GM19023 (cell line): Measurements from ENCODE around the gene CENPM.
A peak's percentile ranks its signal among the peaks of the same experiment; 100 is the strongest.
"Not testable (repeated sequence)": the region's sequence is repeated elsewhere in the genome, so short reads cannot be mapped to it uniquely, and the experiment has no call there.

Experiments
- ATAC-seq: cut with Tn5 transposase; IDR thresholded peaks from one replicate; pipeline ENCODE4 v1.9.1; 2021; ENCODE audit warnings: mild to moderate bottlenecking, moderate library complexity; ENCODE audit not compliant: unreplicated experiment

Gene CENPM

GRCh38 chr22:41966607-41967240 is 19.8 kb upstream of the CENPM start:
- ATAC-seq = no peak

- no peak for ATAC-seq
Observed at GRCh38 chr22:41966225-41966606, 19.3 kb upstream of the CENPM start.

GRCh38 chr22:41964112-41964491 is 17.1 kb upstream of the CENPM start:
- no peak for ATAC-seq

- ATAC-seq = no peak
Observed at GRCh38 chr22:41963453-41964111, 16.6 kb upstream of the CENPM start.

- ATAC-seq = no peak
Observed at GRCh38 chr22:41957941-41958556, 11.1 kb upstream of the CENPM start.

GRCh38 chr22:41952713-41953112 is 5.8 kb upstream of the CENPM start:
- no peak for ATAC-seq

- ATAC-seq = no peak
Observed at GRCh38 chr22:41951898-41952474, 5.0 kb upstream of the CENPM start, which contains the start of gene SMIM45. SMIM45 (plus strand) TSS chr22:41952150.

GRCh38 chr22:41949297-41949965 is 2.5 kb upstream of the CENPM start:
- no peak for ATAC-seq

GRCh38 chr22:41948928-41949296 is 2.0 kb upstream of the CENPM start:
- not testable (repeated sequence) for ATAC-seq

- no peak for ATAC-seq
Observed at GRCh38 chr22:41948142-41948541, 1.2 kb upstream of the CENPM start.

GRCh38 chr22:41947424-41948080 is 600 bp upstream of the CENPM start:
- no peak for ATAC-seq

GRCh38 chr22:41943661-41944209 is 3.2 kb downstream of the CENPM start:
- no peak for ATAC-seq

GRCh38 chr22:41940832-41941765 is 5.9 kb downstream of the CENPM start:
- ATAC-seq = no peak

GRCh38 chr22:41939981-41940831 is 6.7 kb downstream of the CENPM start:
- ATAC-seq = peak; percentile 55

GRCh38 chr22:41936894-41937169 is 10.1 kb downstream of the CENPM start:
- no peak for ATAC-seq

GRCh38 chr22:41935509-41935908 is 11.4 kb downstream of the CENPM start:
- ATAC-seq = no peak

- no peak for ATAC-seq
Observed at GRCh38 chr22:41935015-41935351, 12.0 kb downstream of the CENPM start.

- ATAC-seq = no peak
Observed at GRCh38 chr22:41934284-41935014, 12.5 kb downstream of the CENPM start.
